Endothelial cell of umbilical vein (primary cell): ENCODE results near the gene HTRA2. TPM values are rescaled to one million over a fixed set of nuclear protein-coding genes. Genes with fewer than 3 reads are reported as not detected.

Source experiments
- BruUV-seq: library from RNA; stranded (reverse); fragments of 400-500 nt; replicated peaks from 2 replicates; lab custom pipeline; 2021; lab: Mats Ljungman, UMichigan
- CTCF ChIA-PET: fragments of 300-600, 350-600 bp; sonication (Branson Sonifier 250); formaldehyde crosslinking; loops from one replicate; lab custom pipeline; 2021; ENCODE audit warnings: antibody characterized with exemption, inconsistent platforms; lab: Charles Lee
- POLR2A ChIA-PET: fragments of 300-600, 350-600 bp; sonication (Branson Sonifier 250); formaldehyde crosslinking; loops from one replicate; lab custom pipeline; 2021; ENCODE audit warnings: antibody characterized with exemption, inconsistent platforms; lab: Charles Lee
- DNase-seq: peaks from one replicate; pipeline ENCODE4 v3.0.0-alpha.2; 2011; ENCODE audit warnings: low read depth, low spot score
- FAIRE-seq: peaks from 2 replicates; lab custom pipeline; 2011; peaks lifted over from hg19 to GRCh38; lab: Jason Lieb, UNC
- H2AFZ ChIP-seq: 2 replicates; pipeline ENCODE4 v1.6.0; 2012; ENCODE audit warnings: low read depth, low read length, control low read depth, inconsistent platforms
- H3K27ac ChIP-seq: 2 replicates; pipeline ENCODE4 v1.5.1; 2011; ENCODE audit warnings: low read depth, mild to moderate bottlenecking, control low read depth, low read length, moderate library complexity; ENCODE audit not compliant: insufficient read depth
- H3K27me3 ChIP-seq, 2 experiments: 2 replicates each; pipeline versions ENCODE4 v1.6.0 to v1.6.1; 2011; ENCODE audit warnings: low read length in 2 of 2, mixed read lengths in 1 of 2; ENCODE audit not compliant: control insufficient read depth in 2 of 2, insufficient read depth in 2 of 2
- H3K36me3 ChIP-seq, 2 experiments: 2 replicates in 1 of 2; 3 replicates in 1 of 2; pipeline ENCODE4 v1.5.1; 2011; ENCODE audit warnings: low read length in 2 of 2, mild to moderate bottlenecking in 1 of 2, moderate library complexity in 1 of 2; ENCODE audit not compliant: control insufficient read depth in 2 of 2, insufficient read depth in 2 of 2; ENCODE audit errors: extremely low read depth in 1 of 2
- H3K4me1 ChIP-seq: 3 replicates; pipeline ENCODE4 v1.5.1; 2011; ENCODE audit warnings: mild to moderate bottlenecking, low read length; ENCODE audit not compliant: control insufficient read depth, insufficient read depth; ENCODE audit errors: extremely low read depth
- H3K4me2 ChIP-seq: 2 replicates; pipeline ENCODE4 v1.6.1; 2011; ENCODE audit warnings: low read length, control low read depth, mixed read lengths; ENCODE audit not compliant: insufficient read depth
- H3K4me3 ChIP-seq, 3 experiments: fragments of 200-600 bp in 1 of 3; sonication (generic), shearing (Covaris generic) in 1 of 3; replicated peaks in 1 of 3; 2 replicates each; pipeline ENCODE4 v1.5.1; 2011 to 2016; ENCODE audit warnings: control low read depth in 3 of 3, low read length in 3 of 3, mild to moderate bottlenecking in 2 of 3, inconsistent platforms in 1 of 3, low read depth in 1 of 3, moderate library complexity in 1 of 3; ENCODE audit not compliant: insufficient read depth in 1 of 3
- H3K79me2 ChIP-seq: 2 replicates; pipeline ENCODE4 v1.6.0; 2012; ENCODE audit warnings: low read length, inconsistent platforms; ENCODE audit not compliant: control insufficient read depth, insufficient read depth
- H3K9ac ChIP-seq: replicated peaks from 2 replicates; pipeline ENCODE3; 2011; ENCODE audit warnings: low read length, control low read depth; ENCODE audit not compliant: insufficient read depth; ENCODE audit errors: extremely low read depth
- H3K9me1 ChIP-seq: replicated peaks from 3 replicates; pipeline ENCODE4 v1.6.0; 2011; ENCODE audit warnings: mild to moderate bottlenecking, low read length; ENCODE audit not compliant: control insufficient read depth, insufficient read depth; ENCODE audit errors: extremely low read depth
- H3K9me3 ChIP-seq: replicated peaks from 2 replicates; pipeline ENCODE4 v1.5.1; 2012; ENCODE audit warnings: low read length, inconsistent platforms; ENCODE audit not compliant: control insufficient read depth, insufficient read depth
- H4K20me1 ChIP-seq: replicated peaks from 2 replicates; pipeline ENCODE3; 2011; ENCODE audit warnings: mild to moderate bottlenecking, low read length; ENCODE audit not compliant: control insufficient read depth, insufficient read depth; ENCODE audit errors: extremely low read depth
- EZH2 ChIP-seq: IDR thresholded peaks from 2 replicates; pipeline ENCODE4 v1.6.1; 2012; ENCODE audit warnings: borderline replicate concordance, low read depth, mild to moderate bottlenecking, moderate library complexity, low read length, inconsistent platforms; ENCODE audit not compliant: severe bottlenecking
- FOS ChIP-seq: IDR thresholded peaks from 2 replicates; pipeline ENCODE4 v1.6.1; 2011; ENCODE audit warnings: mild to moderate bottlenecking, low read length, moderate library complexity, borderline replicate concordance; ENCODE audit not compliant: insufficient read depth
- GATA2 ChIP-seq: IDR thresholded peaks from 2 replicates; pipeline ENCODE4 v1.7.0; 2011; ENCODE audit warnings: low read depth, mild to moderate bottlenecking, moderate library complexity, mixed read lengths, low read length; ENCODE audit not compliant: insufficient read length, insufficient read depth
- JUN ChIP-seq: IDR thresholded peaks from 2 replicates; pipeline ENCODE4 v1.6.1; 2011; ENCODE audit warnings: borderline replicate concordance, low read depth; ENCODE audit not compliant: insufficient read length, insufficient read depth
- MYC ChIP-seq: IDR thresholded peaks from one replicate; pipeline ENCODE4 v1.6.1; 2011; ENCODE audit warnings: mild to moderate bottlenecking, low read depth, low read length
- POLR2A ChIP-seq: IDR thresholded peaks from 2 replicates; pipeline ENCODE4 v1.6.1; 2012; ENCODE audit warnings: low read depth, mild to moderate bottlenecking, control low read depth, low read length
- POLR2AphosphoS5 ChIP-seq: IDR thresholded peaks from 2 replicates; pipeline ENCODE4 v1.6.1; 2012; ENCODE audit warnings: low read depth, mild to moderate bottlenecking, control low read depth, low read length, moderate library complexity; ENCODE audit not compliant: insufficient read depth
- dilution Hi-C: fragments of 300-500 bp; cut with MboI; formaldehyde crosslinking; loops from one replicate; pipeline ENCODE4 v1.15.0; 2019; ENCODE audit warnings: low sequenced_read_pairs; ENCODE audit not compliant: extremely low pct_ligation_motif_present
- intact Hi-C: fragments of 100-400 bp; cut with micrococcal nuclease; formaldehyde crosslinking; loops from one replicate; pipeline ENCODE4 v1.10.0; 2022
- polyA plus RNA-seq, 4 experiments: library from polyadenylated mRNA; depleted of rRNA in 3 of 4; stranded (reverse) in 3 of 4; unstranded in 1 of 4; fragments of >200 nt; gene quantifications; 2 replicates each; pipeline versions ENCODE4 v1.2.1 to v1.2.3, GENCODE V29; 2011 to 2012; ENCODE audit warnings: missing spikeins in 1 of 4
- total RNA-seq: library from RNA; stranded (reverse); gene quantifications from 2 replicates; pipeline ENCODE4 v1.2.3, GENCODE V29; 2021
- TF ChIP-seq, protein P1 (sequence below), 2 donors: IDR thresholded peaks; 1 replicate in 1 of 2; 2 replicates in 1 of 2; pipeline ENCODE4 v1.5.1; 2011; ENCODE audit warnings: low read length in 2 of 2, mild to moderate bottlenecking in 2 of 2, moderate library complexity in 2 of 2, control low read depth in 1 of 2, inconsistent platforms in 1 of 2, low read depth in 1 of 2; ENCODE audit not compliant: insufficient read depth in 1 of 2; ENCODE audit errors: extremely low read depth in 1 of 2
- TF ChIP-seq, protein P2 (sequence below): IDR thresholded peaks from 2 replicates; pipeline ENCODE4 v1.6.1; 2011; ENCODE audit not compliant: insufficient read depth, insufficient read length

HTRA2 gene
- total and polyA plus RNA-seq, 2 donors (not counting 3 experiments of a cell fraction or from before 2014, with no cell fraction given): 34.3 to 54.1 TPM

DNA sequence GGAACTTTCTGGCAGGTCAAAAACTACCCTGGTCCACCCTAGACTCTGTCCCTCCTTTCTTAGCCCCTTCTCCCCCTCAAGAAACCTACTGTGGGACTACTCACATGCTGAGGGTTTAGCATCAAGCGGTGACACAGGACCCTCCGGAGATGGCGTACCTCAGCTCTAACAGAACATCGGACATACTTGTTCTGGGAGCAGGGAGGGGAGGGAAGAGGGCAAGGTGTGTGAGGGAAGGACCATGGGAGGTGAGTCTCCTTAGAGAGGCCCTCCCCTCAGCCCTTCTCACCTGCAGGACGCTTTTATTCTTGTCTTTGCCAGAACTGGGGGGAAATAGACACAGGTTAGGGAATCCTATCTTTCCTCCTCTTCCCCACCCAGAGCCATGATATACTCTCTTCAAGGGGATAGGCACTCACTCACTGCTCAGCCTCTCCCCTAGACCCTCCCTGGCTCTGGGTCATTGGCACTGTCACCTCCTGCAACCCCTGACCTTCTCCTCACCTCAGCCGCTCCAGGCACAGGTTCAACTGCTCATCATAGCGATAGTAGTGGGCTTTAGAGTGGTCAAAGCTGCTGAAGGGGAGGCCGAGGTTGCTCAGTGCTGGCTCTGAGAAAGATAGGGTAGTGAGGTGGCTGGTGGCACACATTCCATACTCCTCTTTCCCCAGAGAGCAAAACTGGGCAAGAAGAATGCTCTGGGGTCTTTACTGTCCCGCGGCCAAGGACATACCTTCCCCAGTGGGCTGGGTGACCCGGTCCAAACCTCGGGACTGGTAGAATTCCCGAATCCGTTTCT, 24.1 kb upstream of the HTRA2 start:
- Histone ChIP-seq H3K9me1 (no peaks in the 10 kb centered on the region), H3K4me1 (peaks cover 29% of the 10 kb centered on the region), H3K4me3 (no peak overlapping the region), H3K36me3 (peaks cover 0 to 4% of the 10 kb centered on the region in 2 experiments), H3K4me2 (no peak overlapping the region), H2AFZ (no peak overlapping the region), H3K9ac (no peak overlapping the region), H3K27me3 (peaks cover 15 to 26% of the 10 kb centered on the region in 2 experiments), H3K9me3 (no peaks in the 10 kb centered on the region), H3K79me2 (peaks cover 4% of the 10 kb centered on the region), H3K27ac (no peak overlapping the region), H4K20me1 (no peaks in the 10 kb centered on the region)
- FAIRE-seq: no peak
- intact Hi-C loops (loop anchor here (2.0 kb wide), 1 partner anchor 49 kb away; the partner anchor contains the start of gene DOK1), dilution Hi-C loops (no loop called here)
- CTCF ChIA-PET: interaction anchor here (1.9 kb wide), 1 partner anchor 26 kb away, joined by 6 read pairs; no protein-coding TSS in a partner anchor
- POLR2A ChIA-PET: interaction anchor here (0.6 kb wide), 1 partner anchor 48 kb away, joined by 4 read pairs; no protein-coding TSS in a partner anchor
- BruUV-seq: no TSS peak
- TF ChIP-seq, protein P1, sequence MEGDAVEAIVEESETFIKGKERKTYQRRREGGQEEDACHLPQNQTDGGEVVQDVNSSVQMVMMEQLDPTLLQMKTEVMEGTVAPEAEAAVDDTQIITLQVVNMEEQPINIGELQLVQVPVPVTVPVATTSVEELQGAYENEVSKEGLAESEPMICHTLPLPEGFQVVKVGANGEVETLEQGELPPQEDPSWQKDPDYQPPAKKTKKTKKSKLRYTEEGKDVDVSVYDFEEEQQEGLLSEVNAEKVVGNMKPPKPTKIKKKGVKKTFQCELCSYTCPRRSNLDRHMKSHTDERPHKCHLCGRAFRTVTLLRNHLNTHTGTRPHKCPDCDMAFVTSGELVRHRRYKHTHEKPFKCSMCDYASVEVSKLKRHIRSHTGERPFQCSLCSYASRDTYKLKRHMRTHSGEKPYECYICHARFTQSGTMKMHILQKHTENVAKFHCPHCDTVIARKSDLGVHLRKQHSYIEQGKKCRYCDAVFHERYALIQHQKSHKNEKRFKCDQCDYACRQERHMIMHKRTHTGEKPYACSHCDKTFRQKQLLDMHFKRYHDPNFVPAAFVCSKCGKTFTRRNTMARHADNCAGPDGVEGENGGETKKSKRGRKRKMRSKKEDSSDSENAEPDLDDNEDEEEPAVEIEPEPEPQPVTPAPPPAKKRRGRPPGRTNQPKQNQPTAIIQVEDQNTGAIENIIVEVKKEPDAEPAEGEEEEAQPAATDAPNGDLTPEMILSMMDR (IDR thresholded peaks at IDR 0.05; ENCODE audit: extremely low read depth in 1 of 2, insufficient read depth in 1 of 2, low read depth in 1 of 2, low read length in 2 of 2): no peak
- TF ChIP-seq POLR2A: no peak
- no peak for TF ChIP-seq GATA2
- TF ChIP-seq, protein P2, sequence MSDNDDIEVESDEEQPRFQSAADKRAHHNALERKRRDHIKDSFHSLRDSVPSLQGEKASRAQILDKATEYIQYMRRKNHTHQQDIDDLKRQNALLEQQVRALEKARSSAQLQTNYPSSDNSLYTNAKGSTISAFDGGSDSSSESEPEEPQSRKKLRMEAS: no peak
- TF ChIP-seq FOS: no peak
- TF ChIP-seq JUN: no peak
- no peak for TF ChIP-seq POLR2AphosphoS5
- TF ChIP-seq MYC: no peak
- no peak for TF ChIP-seq EZH2
- no peak for DNase-seq
